GM12892 (cell line): ENCODE data around the gene RDH8.
"Not testable (repeated sequence)": the region's sequence is repeated elsewhere in the genome, so short reads cannot be mapped to it uniquely, and the experiment has no call there.

Experiments used
- POLR2A ChIP-seq: IDR thresholded peaks from 2 replicates; pipeline ENCODE4 v1.6.1; 2011; ENCODE audit warnings: low read depth, low read length, control low read depth
- POLR2AphosphoS5 ChIP-seq: IDR thresholded peaks from 2 replicates; pipeline ENCODE4 v1.6.1; 2011; ENCODE audit warnings: low read depth, low read length, control low read depth
- TAF1 ChIP-seq: IDR thresholded peaks from 2 replicates; pipeline ENCODE4 v1.6.1; 2011; ENCODE audit warnings: low read depth, mild to moderate bottlenecking, control low read depth, low read length, borderline replicate concordance

- not testable (repeated sequence) for TF ChIP-seq TAF1, POLR2A, POLR2AphosphoS5
Observed at GRCh38 chr19:10023096-10023495, 9.8 kb downstream of the RDH8 start.
